Measurements from ENCODE around the gene PLEK. TPM values are rescaled to one million over a fixed set of nuclear protein-coding genes. Genes with fewer than 3 reads are reported as not detected.

The PLEK gene
- total and polyA plus RNA-seq, 9 of the 15 experiments (the other 6 are each of a cell fraction or from before 2014, with no cell fraction given): 0.14 to 1.2 (median 0.36) TPM

DNA sequence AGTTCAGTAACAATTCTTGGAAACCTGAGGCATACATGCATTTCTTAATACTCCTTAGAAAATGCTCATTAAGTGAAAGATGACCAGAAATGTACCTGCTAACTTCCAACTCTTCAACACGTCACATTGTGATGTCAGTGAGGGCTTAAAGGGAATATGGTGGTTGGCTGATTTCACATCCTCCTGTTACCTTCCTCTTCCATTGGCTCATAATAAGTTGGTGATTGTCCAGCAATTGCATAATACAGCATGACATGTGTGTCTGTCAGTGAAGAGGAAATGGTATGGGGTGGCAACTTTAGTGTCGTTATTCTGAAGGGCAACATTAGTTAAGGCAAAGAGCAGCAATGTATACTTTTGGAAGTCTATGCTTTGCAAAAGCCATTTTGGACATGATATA is 26.0 kb downstream of the PLEK start (continued):
- TF ChIP-seq, protein P1, sequence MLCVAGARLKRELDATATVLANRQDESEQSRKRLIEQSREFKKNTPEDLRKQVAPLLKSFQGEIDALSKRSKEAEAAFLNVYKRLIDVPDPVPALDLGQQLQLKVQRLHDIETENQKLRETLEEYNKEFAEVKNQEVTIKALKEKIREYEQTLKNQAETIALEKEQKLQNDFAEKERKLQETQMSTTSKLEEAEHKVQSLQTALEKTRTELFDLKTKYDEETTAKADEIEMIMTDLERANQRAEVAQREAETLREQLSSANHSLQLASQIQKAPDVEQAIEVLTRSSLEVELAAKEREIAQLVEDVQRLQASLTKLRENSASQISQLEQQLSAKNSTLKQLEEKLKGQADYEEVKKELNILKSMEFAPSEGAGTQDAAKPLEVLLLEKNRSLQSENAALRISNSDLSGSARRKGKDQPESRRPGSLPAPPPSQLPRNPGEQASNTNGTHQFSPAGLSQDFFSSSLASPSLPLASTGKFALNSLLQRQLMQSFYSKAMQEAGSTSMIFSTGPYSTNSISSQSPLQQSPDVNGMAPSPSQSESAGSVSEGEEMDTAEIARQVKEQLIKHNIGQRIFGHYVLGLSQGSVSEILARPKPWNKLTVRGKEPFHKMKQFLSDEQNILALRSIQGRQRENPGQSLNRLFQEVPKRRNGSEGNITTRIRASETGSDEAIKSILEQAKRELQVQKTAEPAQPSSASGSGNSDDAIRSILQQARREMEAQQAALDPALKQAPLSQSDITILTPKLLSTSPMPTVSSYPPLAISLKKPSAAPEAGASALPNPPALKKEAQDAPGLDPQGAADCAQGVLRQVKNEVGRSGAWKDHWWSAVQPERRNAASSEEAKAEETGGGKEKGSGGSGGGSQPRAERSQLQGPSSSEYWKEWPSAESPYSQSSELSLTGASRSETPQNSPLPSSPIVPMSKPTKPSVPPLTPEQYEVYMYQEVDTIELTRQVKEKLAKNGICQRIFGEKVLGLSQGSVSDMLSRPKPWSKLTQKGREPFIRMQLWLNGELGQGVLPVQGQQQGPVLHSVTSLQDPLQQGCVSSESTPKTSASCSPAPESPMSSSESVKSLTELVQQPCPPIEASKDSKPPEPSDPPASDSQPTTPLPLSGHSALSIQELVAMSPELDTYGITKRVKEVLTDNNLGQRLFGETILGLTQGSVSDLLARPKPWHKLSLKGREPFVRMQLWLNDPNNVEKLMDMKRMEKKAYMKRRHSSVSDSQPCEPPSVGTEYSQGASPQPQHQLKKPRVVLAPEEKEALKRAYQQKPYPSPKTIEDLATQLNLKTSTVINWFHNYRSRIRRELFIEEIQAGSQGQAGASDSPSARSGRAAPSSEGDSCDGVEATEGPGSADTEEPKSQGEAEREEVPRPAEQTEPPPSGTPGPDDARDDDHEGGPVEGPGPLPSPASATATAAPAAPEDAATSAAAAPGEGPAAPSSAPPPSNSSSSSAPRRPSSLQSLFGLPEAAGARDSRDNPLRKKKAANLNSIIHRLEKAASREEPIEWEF (CRISPR knock-in tag; IDR thresholded peaks at IDR 0.05): no peak
- TF ChIP-seq ZNF124 (CRISPR knock-in tag; IDR thresholded peaks at IDR 0.05) (no peak), SLC30A9 (CRISPR knock-in tag; IDR thresholded peaks at IDR 0.05) (no peak), MLX (CRISPR knock-in tag; conservative IDR thresholded peaks at IDR 0.05) (no peak), ZC3H8 (IDR thresholded peaks at IDR 0.05) (no peak), SIX5 (IDR thresholded peaks at IDR 0.05; ENCODE audit: borderline replicate concordance in 1 of 2, insufficient read depth in 1 of 2, low read depth in 1 of 2, low read length in 2 of 2) (no peak), ZNF584 (CRISPR knock-in tag; IDR thresholded peaks at IDR 0.05; ENCODE audit: low read depth) (peak; percentile 72; the same call in 1 of the 2 replicates), KLF6 (CRISPR knock-in tag; IDR thresholded peaks at IDR 0.05; ENCODE audit: borderline replicate concordance) (no peak), ZEB2 (IDR thresholded peaks at IDR 0.05) (no peak), CEBPG (CRISPR knock-in tag; IDR thresholded peaks at IDR 0.05) (peak; percentile 65), CEBPG (tag; conservative IDR thresholded peaks at IDR 0.05 in 1 of 2, IDR thresholded peaks at IDR 0.05 in 1 of 2) (peak; percentile 72 to 92), DMBX1 (CRISPR knock-in tag; IDR thresholded peaks at IDR 0.05; ENCODE audit: borderline replicate concordance) (no peak), FOSL1 (tag; conservative IDR thresholded peaks at IDR 0.05) (no peak), E2F4 (CRISPR knock-in tag; IDR thresholded peaks at IDR 0.05; ENCODE audit: low read depth) (no peak), FOXK2 (conservative IDR thresholded peaks at IDR 0.05 in 1 of 2, IDR thresholded peaks at IDR 0.05 in 1 of 2; ENCODE audit: low read depth in 2 of 2) (no peak), FOXK1 (CRISPR knock-in tag; IDR thresholded peaks at IDR 0.05; ENCODE audit: borderline replicate concordance) (no peak), PTBP1 (IDR thresholded peaks at IDR 0.05; ENCODE audit: low read depth, low read length) (no peak), ZBTB17 (CRISPR knock-in tag; IDR thresholded peaks at IDR 0.05) (no peak), TCFL5 (CRISPR knock-in tag; conservative IDR thresholded peaks at IDR 0.05) (no peak), GABPA (tag; conservative IDR thresholded peaks at IDR 0.05; ENCODE audit: low read depth) (0 out of 2 replicates have a peak, but pooled peaks have one; percentile 17), PYGO2 (tag; IDR thresholded peaks at IDR 0.05) (no peak), CBX1 (IDR thresholded peaks at IDR 0.05; ENCODE audit: low read depth) (no peak)
